ENCODE measurements around the gene ASXL2.

DNA sequence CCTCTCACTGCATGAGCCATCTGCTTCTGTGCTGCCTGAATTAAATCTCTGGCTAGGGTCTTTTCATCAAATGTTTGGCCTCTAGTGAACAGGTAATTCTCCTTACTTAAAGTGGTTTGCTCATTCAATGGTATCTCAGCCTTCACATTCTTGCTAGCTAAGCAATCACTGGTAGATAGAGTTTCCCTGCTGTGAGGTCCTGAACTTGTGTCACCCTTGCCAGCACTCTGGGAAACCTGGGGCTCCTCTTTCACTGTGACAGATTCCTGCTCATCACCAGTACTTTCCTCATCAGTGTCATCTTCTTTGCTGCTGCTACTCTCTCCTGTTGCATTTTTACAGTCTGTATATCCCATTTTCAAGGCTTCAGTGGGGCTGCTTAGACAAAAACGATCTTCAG lies 135.8 kb downstream of the ASXL2 start:
- TF ChIP-seq, protein P1, sequence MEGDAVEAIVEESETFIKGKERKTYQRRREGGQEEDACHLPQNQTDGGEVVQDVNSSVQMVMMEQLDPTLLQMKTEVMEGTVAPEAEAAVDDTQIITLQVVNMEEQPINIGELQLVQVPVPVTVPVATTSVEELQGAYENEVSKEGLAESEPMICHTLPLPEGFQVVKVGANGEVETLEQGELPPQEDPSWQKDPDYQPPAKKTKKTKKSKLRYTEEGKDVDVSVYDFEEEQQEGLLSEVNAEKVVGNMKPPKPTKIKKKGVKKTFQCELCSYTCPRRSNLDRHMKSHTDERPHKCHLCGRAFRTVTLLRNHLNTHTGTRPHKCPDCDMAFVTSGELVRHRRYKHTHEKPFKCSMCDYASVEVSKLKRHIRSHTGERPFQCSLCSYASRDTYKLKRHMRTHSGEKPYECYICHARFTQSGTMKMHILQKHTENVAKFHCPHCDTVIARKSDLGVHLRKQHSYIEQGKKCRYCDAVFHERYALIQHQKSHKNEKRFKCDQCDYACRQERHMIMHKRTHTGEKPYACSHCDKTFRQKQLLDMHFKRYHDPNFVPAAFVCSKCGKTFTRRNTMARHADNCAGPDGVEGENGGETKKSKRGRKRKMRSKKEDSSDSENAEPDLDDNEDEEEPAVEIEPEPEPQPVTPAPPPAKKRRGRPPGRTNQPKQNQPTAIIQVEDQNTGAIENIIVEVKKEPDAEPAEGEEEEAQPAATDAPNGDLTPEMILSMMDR (IDR thresholded peaks at IDR 0.05), result no peak
- TF ChIP-seq POLR2A (IDR thresholded peaks at IDR 0.05), result no peak

Data from body of pancreas (tissue), 4 donors.